GM12878 (cell line): ENCODE results near the gene CCDC54. TPM values are rescaled to one million over a fixed set of nuclear protein-coding genes. Genes with fewer than 3 reads are reported as not detected.

Source experiments
- ASH2L ChIP-seq: fragments of 300-600, 200-600 bp; sonication (generic); IDR thresholded peaks from 2 replicates; pipeline ENCODE4 v1.6.1; 2017; ENCODE audit warnings: low read depth, mild to moderate bottlenecking, borderline replicate concordance
- E2F4 ChIP-seq: IDR thresholded peaks from 2 replicates; pipeline ENCODE4 v1.6.1; 2012; ENCODE audit warnings: low read depth, low read length, improper control_type of control experiment
- IKZF1 ChIP-seq: fragments of 450-650 bp; conservative IDR thresholded peaks from 2 replicates; pipeline ENCODE4 v1.6.1; 2017; ENCODE audit warnings: antibody characterized with exemption, mild to moderate bottlenecking
- MEF2A ChIP-seq: IDR thresholded peaks from 2 replicates; pipeline ENCODE4 v1.6.1; 2011; ENCODE audit warnings: low read depth, mild to moderate bottlenecking, low read length, moderate library complexity; ENCODE audit not compliant: insufficient read depth
- RB1 ChIP-seq: fragments of 450-650 bp; formaldehyde crosslinking; IDR thresholded peaks from 2 replicates; pipeline ENCODE4 v1.6.1; 2017; ENCODE audit warnings: mild to moderate bottlenecking, borderline replicate concordance
- SRF ChIP-seq, 2 experiments: IDR thresholded peaks; 2 replicates each; pipeline ENCODE4 v1.6.1; 2011; ENCODE audit warnings: low read depth in 2 of 2, low read length in 2 of 2, mild to moderate bottlenecking in 1 of 2, moderate library complexity in 1 of 2
- SUZ12 ChIP-seq: fragments of 200-600 bp; sonication (generic); IDR thresholded peaks from one replicate; pipeline ENCODE4 v1.6.1; 2018; ENCODE audit warnings: antibody characterized with exemption, mild to moderate bottlenecking; ENCODE audit not compliant: unreplicated experiment
- TAF1 ChIP-seq: IDR thresholded peaks from 2 replicates; pipeline ENCODE4 v1.6.1; 2011; ENCODE audit warnings: mild to moderate bottlenecking, low read depth, low read length, borderline replicate concordance
- ZNF687 ChIP-seq: fragments of 450-650 bp; IDR thresholded peaks from 2 replicates; pipeline ENCODE4 v1.6.1; 2017; ENCODE audit warnings: mild to moderate bottlenecking, moderate library complexity
- polyA plus RNA-seq, 11 experiments: library from polyadenylated mRNA; depleted of rRNA in 4 of 11; unstranded in 6 of 11; stranded (reverse) in 5 of 11; fragments of >200 nt; fragmentation: Nextera tagmentation in 4 of 11; fragmentation: Illumina TruSeq in 1 of 11; extraction: Ambion mirVana in 4 of 11; extraction: Trizol in 1 of 11; gene quantifications; 1 replicate in 1 of 11; 2 replicates in 10 of 11; pipeline versions ENCODE4 v1.2.1 to v1.2.3, GENCODE V29; 2011 to 2016; ENCODE audit warnings: inconsistent platforms in 2 of 11, missing spikeins in 2 of 11, low read depth in 1 of 11
- total RNA-seq, 4 experiments: library from RNA; depleted of rRNA in 3 of 4; stranded (reverse); fragments of >200 nt in 3 of 4; fragmentation: Illumina TruSeq in 1 of 4; extraction: Trizol in 1 of 4; gene quantifications; 2 replicates each; pipeline versions ENCODE4 v1.2.1 to v1.2.3, GENCODE V29; 2013 to 2021

The CCDC54 gene
- total and polyA plus RNA-seq, 10 of the 15 experiments (the other 5 are each of a cell fraction or from before 2014, with no cell fraction given): not detected

- TF ChIP-seq ZNF687 (no peak), E2F4 (no peak), TAF1 (no peak), MEF2A (no peak), ASH2L (no peak), SRF (IDR thresholded peaks at IDR 0.05; ENCODE audit: low read depth in 2 of 2, low read length in 2 of 2) (no peak), RB1 (no peak), SUZ12 (no peak), IKZF1 (no peak)
Observed at GRCh38 chr3:107372506-107372905, 4.7 kb upstream of the CCDC54 start (continued).
